ENCODE data around the gene TCF3. TPM values are rescaled to one million over a fixed set of nuclear protein-coding genes. Genes with fewer than 3 reads are reported as not detected.

Gene TCF3
- total RNA-seq, 1 experiment from 2014 or later = 95.8 TPM

- no peak overlapping the region for H3K4me3 ChIP-seq
- peaks cover 3% of the 10 kb centered on the region for H3K4me1 ChIP-seq
- no peaks in the 10 kb centered on the region for H3K36me3 ChIP-seq
- H3K9me3 ChIP-seq (replicated peaks) = no peaks in the 10 kb centered on the region
- no peaks in the 10 kb centered on the region for H3K27me3 ChIP-seq
- H3K27ac ChIP-seq = no peak overlapping the region
- DNase-seq = no peak
These were observed 81.6 kb downstream of the TCF3 start for GRCh38 chr19:1570836-1571235.

GRCh38 chr19:1569997-1570396, 82.4 kb downstream of the TCF3 start:
- peaks cover 3% of the 10 kb centered on the region for H3K4me1 ChIP-seq
- no peak overlapping the region for H3K27ac ChIP-seq
- H3K27me3 ChIP-seq = no peaks in the 10 kb centered on the region
- DNase-seq = no peak
- no peak overlapping the region for H3K4me3 ChIP-seq
- H3K36me3 ChIP-seq = 0 out of 2 replicates have a peak, but pooled peaks cover 3% of the 10 kb centered on the region
- H3K9me3 ChIP-seq (replicated peaks) = no peaks in the 10 kb centered on the region

- H3K27ac ChIP-seq = peak within 1 kb of the TSS; percentile 88; the same call in 1 of the 2 replicates
- 0 out of 2 replicates have a peak, but pooled peaks cover 5% of the 10 kb centered on the region for H3K36me3 ChIP-seq
- peak within 1 kb of the TSS; percentile 86 for H3K4me3 ChIP-seq
- peaks cover 3% of the 10 kb centered on the region for H3K4me1 ChIP-seq
- no peaks in the 10 kb centered on the region for H3K9me3 ChIP-seq (replicated peaks)
- DNase-seq = peak; percentile 67 to 82
- H3K27me3 ChIP-seq = no peaks in the 10 kb centered on the region
These were observed 83.9 kb downstream of the TCF3 start, which contains the start of gene MEX3D for GRCh38 chr19:1568320-1569019. Gene MEX3D (minus strand): TSS chr19:1568325. CDS start chr19:1568058, 267 bp downstream.

GRCh38 chr19:1567848-1568227, 84.6 kb downstream of the TCF3 start:
- Histone ChIP-seq H3K27me3 (no peaks in the 10 kb centered on the region), H3K4me1 (peaks cover 3% of the 10 kb centered on the region), H3K4me3 (no peak overlapping the region), H3K36me3 (0 out of 2 replicates have a peak, but pooled peaks cover 5% of the 10 kb centered on the region), H3K27ac (no peak overlapping the region), H3K9me3 (replicated peaks) (no peaks in the 10 kb centered on the region)
- DNase-seq = no peak

- no peak for DNase-seq
- no peaks in the 10 kb centered on the region for H3K27me3 ChIP-seq
- peak overlapping the region; percentile 88; the same call in 1 of the 2 replicates for H3K27ac ChIP-seq
- peaks cover 9% of the 10 kb centered on the region; the same call in 1 of the 2 replicates for H3K36me3 ChIP-seq
- H3K4me3 ChIP-seq = peak overlapping the region; percentile 86
- H3K4me1 ChIP-seq = peaks cover 3% of the 10 kb centered on the region
- no peaks in the 10 kb centered on the region for H3K9me3 ChIP-seq (replicated peaks)
These were observed 85.1 kb downstream of the TCF3 start for GRCh38 chr19:1567116-1567847.

GRCh38 chr19:1566392-1567115, 85.9 kb downstream of the TCF3 start:
- Histone ChIP-seq H3K27me3 (no peaks in the 10 kb centered on the region), H3K27ac (peak overlapping the region; percentile 88), H3K4me1 (peaks cover 3% of the 10 kb centered on the region), H3K4me3 (peak overlapping the region; percentile 86), H3K9me3 (replicated peaks) (no peaks in the 10 kb centered on the region), H3K36me3 (peaks cover 10% of the 10 kb centered on the region; the same call in 1 of the 2 replicates)
- peak; percentile 81 to 82 for DNase-seq

- no peak overlapping the region for H3K4me3 ChIP-seq
- no peaks in the 10 kb centered on the region for H3K9me3 ChIP-seq (replicated peaks)
- DNase-seq = no peak
These were observed 89.2 kb downstream of the TCF3 start for GRCh38 chr19:1563251-1563650.

GRCh38 chr19:1561236-1561842, 91.1 kb downstream of the TCF3 start:
- Histone ChIP-seq H3K4me1 (no peaks in the 10 kb centered on the region; the same call in 1 of the 2 replicates), H3K9me3 (replicated peaks) (no peaks in the 10 kb centered on the region)
- no peak for DNase-seq

More at GRCh38 chr19:1563251-1563650, 89.2 kb downstream of the TCF3 start:
- Histone ChIP-seq H3K27me3 (no peaks in the 10 kb centered on the region), H3K4me1 (no peaks in the 10 kb centered on the region; the same call in 1 of the 2 replicates), H3K36me3 (peaks cover 10% of the 10 kb centered on the region; the same call in 1 of the 2 replicates), H3K27ac (no peak overlapping the region)

GRCh38 chr19:1560286-1560882, 92.0 kb downstream of the TCF3 start:
- no peak for DNase-seq
- Histone ChIP-seq H3K4me1 (no peaks in the 10 kb centered on the region), H3K4me3 (no peak overlapping the region), H3K27ac (no peak overlapping the region), H3K36me3 (peaks cover 18% of the 10 kb centered on the region), H3K9me3 (replicated peaks) (no peaks in the 10 kb centered on the region), H3K27me3 (no peaks in the 10 kb centered on the region)

More at GRCh38 chr19:1561236-1561842, 91.1 kb downstream of the TCF3 start:
- H3K4me3 ChIP-seq = no peak overlapping the region
- H3K27ac ChIP-seq = no peak overlapping the region
- no peaks in the 10 kb centered on the region for H3K27me3 ChIP-seq
- peaks cover 18% of the 10 kb centered on the region for H3K36me3 ChIP-seq

Other genes with a start within 250 kb of the TCF3 start
- gene DAZAP1, start 245.0 kb downstream of the TCF3 start, total RNA-seq (2014; rRNA removed; shearing (Covaris generic)) = 132 and 138 TPM in 2 replicates
- 1,359 and 1,591 TPM in 2 replicates for gene RPS15, start 214.2 kb downstream of the TCF3 start, total RNA-seq (2014; rRNA removed; shearing (Covaris generic))
- 0.13 and 0.24 TPM in 2 replicates for gene APC2, start 202.5 kb downstream of the TCF3 start, total RNA-seq (2014; rRNA removed; shearing (Covaris generic))
- gene C19orf25, start 173.4 kb downstream of the TCF3 start, total RNA-seq (2014; rRNA removed; shearing (Covaris generic)) = 26.6 and 29.4 TPM in 2 replicates
- 0.58 and 1.1 TPM in 2 replicates for gene PCSK4, start 162.3 kb downstream of the TCF3 start, total RNA-seq (2014; rRNA removed; shearing (Covaris generic))
- 0.41 and 0.45 TPM in 2 replicates for gene REEP6, start 161.4 kb downstream of the TCF3 start, total RNA-seq (2014; rRNA removed; shearing (Covaris generic))
- 0.77 and 0.79 TPM in 2 replicates for gene ADAMTSL5, start 139.6 kb downstream of the TCF3 start, total RNA-seq (2014; rRNA removed; shearing (Covaris generic))
- not detected in 2 replicates for gene PLK5, start 128.5 kb downstream of the TCF3 start, total RNA-seq (2014; rRNA removed; shearing (Covaris generic))
- gene MEX3D, start 84.3 kb downstream of the TCF3 start, total RNA-seq (2014; rRNA removed; shearing (Covaris generic)) = 47.5 and 49.2 TPM in 2 replicates
- gene MBD3, start 59.8 kb downstream of the TCF3 start, total RNA-seq (2014; rRNA removed; shearing (Covaris generic)) = 99.8 and 103 TPM in 2 replicates
- 95.0 and 100 TPM in 2 replicates for gene UQCR11, start 47.2 kb downstream of the TCF3 start, total RNA-seq (2014; rRNA removed; shearing (Covaris generic))
- not detected in 2 replicates for gene ONECUT3, start 100.9 kb upstream of the TCF3 start, total RNA-seq (2014; rRNA removed; shearing (Covaris generic))
- 0.08 TPM in 1 of 2 replicates, not detected in the other for gene ATP8B3, start 159.7 kb upstream of the TCF3 start, total RNA-seq (2014; rRNA removed; shearing (Covaris generic))
- gene REXO1, start 195.9 kb upstream of the TCF3 start, total RNA-seq (2014; rRNA removed; shearing (Covaris generic)) = 17.7 and 19.1 TPM in 2 replicates
- gene KLF16, start 211.0 kb upstream of the TCF3 start, total RNA-seq (2014; rRNA removed; shearing (Covaris generic)) = 5.1 and 5.8 TPM in 2 replicates
- gene ABHD17A, start 232.9 kb upstream of the TCF3 start, total RNA-seq (2014; rRNA removed; shearing (Covaris generic)) = 39.2 and 41.6 TPM in 2 replicates